OCI-LY3 (cell line): ENCODE measurements around the gene OLIG2.

Experiments
- H2AFZ ChIP-seq: fragments of 200-600, 300-600 bp; shearing (Covaris generic); 2 replicates; pipeline ENCODE4 v1.6.0; 2014; ENCODE audit warnings: antibody characterized with exemption, low read depth, low read length
- H3K27ac ChIP-seq: fragments of 200-600, 300-600 bp; sonication (generic); 2 replicates; pipeline ENCODE4 v1.5.1; 2014; ENCODE audit warnings: mild to moderate bottlenecking, low read length, moderate library complexity, mixed read lengths
- H3K27me3 ChIP-seq: fragments of 200-600, 300-600 bp; sonication (generic); 2 replicates; pipeline ENCODE4 v1.6.1; 2014; ENCODE audit warnings: low read depth, low read length, mixed read lengths
- H3K36me3 ChIP-seq: fragments of 200-600, 300-600 bp; sonication (generic); replicated peaks from 2 replicates; pipeline ENCODE3; 2014; ENCODE audit warnings: low read depth, low read length, mixed read lengths
- H3K4me1 ChIP-seq: fragments of 300-600, 200-600 bp; sonication (generic); 2 replicates; pipeline ENCODE4 v1.6.1; 2014; ENCODE audit warnings: low read length, mixed read lengths
- H3K4me2 ChIP-seq: fragments of 200-600, 300-600 bp; sonication (generic); 2 replicates; pipeline ENCODE4 v1.6.1; 2014; ENCODE audit warnings: low read length, mixed read lengths
- H3K4me3 ChIP-seq: fragments of 300-600, 200-600 bp; sonication (generic); 2 replicates; pipeline ENCODE4 v1.5.1; 2014; ENCODE audit warnings: antibody characterized with exemption, mild to moderate bottlenecking, low read length, moderate library complexity
- H3K79me2 ChIP-seq: fragments of 300-600, 200-600 bp; shearing (Covaris generic); 2 replicates; pipeline ENCODE4 v1.6.1; 2014; ENCODE audit warnings: mild to moderate bottlenecking, low read length, mixed read lengths
- H3K9ac ChIP-seq: fragments of 300-600, 200-600 bp; shearing (Covaris generic); 2 replicates; pipeline ENCODE4 v1.6.0; 2014; ENCODE audit warnings: mild to moderate bottlenecking, low read length, moderate library complexity
- H3K9me3 ChIP-seq: fragments of 200-600, 300-600 bp; shearing (Covaris generic); 2 replicates; pipeline ENCODE4 v1.6.1; 2014; ENCODE audit warnings: low read length, mixed read lengths; ENCODE audit not compliant: insufficient read depth
- H4K20me1 ChIP-seq: fragments of 200-600, 300-600 bp; sonication (generic); 2 replicates; pipeline ENCODE4 v1.6.1; 2016; ENCODE audit warnings: low read length, mixed read lengths; ENCODE audit not compliant: insufficient read depth
- CTCF ChIP-seq: fragments of 200-600, 300-600 bp; sonication (generic); IDR thresholded peaks from 2 replicates; pipeline ENCODE4 v1.5.1; 2014; ENCODE audit warnings: antibody characterized with exemption, low read length, low read depth
- EZH2phosphoT487 ChIP-seq: fragments of 200-600 bp; shearing (Covaris generic); IDR thresholded peaks from 2 replicates; pipeline ENCODE4 v1.6.1; 2018; ENCODE audit warnings: antibody characterized with exemption, mixed run types, low read depth

The OLIG2 gene

DNA sequence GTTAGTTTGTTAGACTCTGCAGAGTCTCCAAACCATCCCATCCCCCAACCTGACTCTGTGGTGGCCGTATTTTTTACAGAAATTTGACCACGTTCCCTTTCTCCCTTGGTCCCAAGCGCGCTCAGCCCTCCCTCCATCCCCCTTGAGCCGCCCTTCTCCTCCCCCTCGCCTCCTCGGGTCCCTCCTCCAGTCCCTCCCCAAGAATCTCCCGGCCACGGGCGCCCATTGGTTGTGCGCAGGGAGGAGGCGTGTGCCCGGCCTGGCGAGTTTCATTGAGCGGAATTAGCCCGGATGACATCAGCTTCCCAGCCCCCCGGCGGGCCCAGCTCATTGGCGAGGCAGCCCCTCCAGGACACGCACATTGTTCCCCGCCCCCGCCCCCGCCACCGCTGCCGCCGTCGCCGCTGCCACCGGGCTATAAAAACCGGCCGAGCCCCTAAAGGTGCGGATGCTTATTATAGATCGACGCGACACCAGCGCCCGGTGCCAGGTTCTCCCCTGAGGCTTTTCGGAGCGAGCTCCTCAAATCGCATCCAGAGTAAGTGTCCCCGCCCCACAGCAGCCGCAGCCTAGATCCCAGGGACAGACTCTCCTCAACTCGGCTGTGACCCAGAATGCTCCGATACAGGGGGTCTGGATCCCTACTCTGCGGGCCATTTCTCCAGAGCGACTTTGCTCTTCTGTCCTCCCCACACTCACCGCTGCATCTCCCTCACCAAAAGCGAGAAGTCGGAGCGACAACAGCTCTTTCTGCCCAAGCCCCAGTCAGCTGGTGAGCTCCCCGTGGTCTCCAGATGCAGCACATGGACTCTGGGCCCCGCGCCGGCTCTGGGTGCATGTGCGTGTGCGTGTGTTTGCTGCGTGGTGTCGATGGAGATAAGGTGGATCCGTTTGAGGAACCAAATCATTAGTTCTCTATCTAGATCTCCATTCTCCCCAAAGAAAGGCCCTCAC, at the start of gene OLIG2:
TSS of gene OLIG2 (plus strand) at position 447 of the 954 bp plus-strand sequence. CDS start 928 bp downstream, outside the sequence.
- Histone ChIP-seq H3K27ac (no peak within 1 kb of the TSS), H2AFZ (no peak within 1 kb of the TSS), H3K79me2 (no peaks in the 10 kb centered on the region), H3K27me3 (no peaks in the 10 kb centered on the region), H3K4me3 (no peak within 1 kb of the TSS), H3K9ac (no peak within 1 kb of the TSS), H3K4me2 (no peak within 1 kb of the TSS), H3K9me3 (no peaks in the 10 kb centered on the region), H3K4me1 (no peaks in the 10 kb centered on the region), H4K20me1 (no peaks in the 10 kb centered on the region), H3K36me3 (no peaks in the 10 kb centered on the region)
- no peak for TF ChIP-seq EZH2phosphoT487
- TF ChIP-seq CTCF = no peak

DNA sequence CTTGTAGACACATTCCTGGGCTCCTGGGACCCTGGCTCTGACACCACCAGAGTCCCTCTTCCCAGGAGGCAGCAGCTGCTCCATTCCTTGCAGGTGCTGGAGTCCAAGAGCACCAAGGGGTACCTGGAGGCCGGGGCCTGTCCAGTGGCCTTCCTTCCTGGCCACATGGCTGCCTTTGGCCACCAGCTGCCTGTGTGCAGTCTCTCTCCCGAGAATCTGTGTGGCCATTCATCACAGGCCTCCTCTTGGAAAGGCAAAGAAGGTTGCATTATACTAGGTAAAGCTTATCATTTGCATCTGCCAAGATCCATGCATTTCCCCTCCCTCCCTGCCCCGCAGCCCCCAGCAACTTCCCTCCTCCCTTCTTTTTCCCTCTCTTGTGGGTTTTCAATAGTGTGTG, 48.9 kb upstream of the OLIG2 start:
- Histone ChIP-seq H3K9ac (no peak overlapping the region), H4K20me1 (no peaks in the 10 kb centered on the region), H3K9me3 (no peaks in the 10 kb centered on the region), H3K36me3 (no peaks in the 10 kb centered on the region), H3K79me2 (no peaks in the 10 kb centered on the region), H2AFZ (no peak overlapping the region), H3K4me2 (no peak overlapping the region), H3K27ac (no peak overlapping the region), H3K27me3 (peaks cover 5% of the 10 kb centered on the region), H3K4me1 (no peaks in the 10 kb centered on the region), H3K4me3 (no peak overlapping the region)
- TF ChIP-seq CTCF = no peak
- TF ChIP-seq EZH2phosphoT487 = no peak

GRCh38 chr21:32977216-32977615, 48.5 kb upstream of the OLIG2 start:
- no peak overlapping the region for H2AFZ ChIP-seq
- H3K27ac ChIP-seq = no peak overlapping the region
- H3K9me3 ChIP-seq = no peaks in the 10 kb centered on the region
- H3K4me2 ChIP-seq = no peak overlapping the region
- H3K27me3 ChIP-seq = peaks cover 6% of the 10 kb centered on the region
- H3K4me1 ChIP-seq = no peaks in the 10 kb centered on the region
- no peak overlapping the region for H3K4me3 ChIP-seq
- no peak overlapping the region for H3K9ac ChIP-seq
- TF ChIP-seq EZH2phosphoT487 = no peak
- no peak for TF ChIP-seq CTCF
- no peaks in the 10 kb centered on the region for H3K79me2 ChIP-seq
- H4K20me1 ChIP-seq = no peaks in the 10 kb centered on the region
- no peaks in the 10 kb centered on the region for H3K36me3 ChIP-seq

- H3K36me3 ChIP-seq = no peaks in the 10 kb centered on the region
- no peaks in the 10 kb centered on the region for H4K20me1 ChIP-seq
- H3K27me3 ChIP-seq = peaks cover 7% of the 10 kb centered on the region
- no peak for TF ChIP-seq CTCF
- no peak for TF ChIP-seq EZH2phosphoT487
- no peak overlapping the region for H3K9ac ChIP-seq
- no peaks in the 10 kb centered on the region for H3K4me1 ChIP-seq
- H2AFZ ChIP-seq = no peak overlapping the region
- H3K4me3 ChIP-seq = no peak overlapping the region
- H3K27ac ChIP-seq = no peak overlapping the region
- H3K4me2 ChIP-seq = no peak overlapping the region
- H3K79me2 ChIP-seq = no peaks in the 10 kb centered on the region
- no peaks in the 10 kb centered on the region for H3K9me3 ChIP-seq
Measured at GRCh38 chr21:32978331-32979270, 47.1 kb upstream of the OLIG2 start.
